ENCODE results near the gene FRYL. TPM values are rescaled to one million over a fixed set of nuclear protein-coding genes. Genes with fewer than 3 reads are reported as not detected.

The FRYL gene
- total RNA-seq, 1 experiment from 2014 or later = 43.1 TPM

DNA sequence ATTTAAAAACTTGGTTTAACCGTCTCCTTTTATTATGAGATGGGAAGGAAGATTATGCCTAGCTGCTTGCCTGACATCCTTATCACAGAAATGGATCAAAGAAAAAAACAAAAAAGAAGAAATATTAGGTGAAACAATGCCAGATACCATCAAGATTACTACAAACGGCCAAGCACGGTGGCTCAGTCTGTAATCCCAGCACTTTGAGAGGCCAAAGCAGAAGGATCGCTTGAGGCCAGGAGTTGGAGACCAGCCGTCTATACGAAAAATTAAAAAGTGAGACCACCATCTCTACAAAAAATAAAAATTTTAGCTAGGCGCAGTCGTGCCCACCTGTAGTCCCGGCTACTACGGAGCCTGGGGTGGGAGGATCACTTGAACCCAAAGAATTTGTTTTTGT, 2.3 kb downstream of the FRYL start:
- Histone ChIP-seq H3K27me3 (replicated peaks; ENCODE audit: insufficient read depth, low read depth, low read length, poor library complexity) (no peaks in the 10 kb centered on the region), H3K36me3 (ENCODE audit: insufficient read depth, low read length, poor library complexity, severe bottlenecking) (no peaks in the 10 kb centered on the region), H3K4me3 (ENCODE audit: low read depth, low read length, poor library complexity, severe bottlenecking) (peak overlapping the region; percentile 96), H3K4me1 (ENCODE audit: insufficient read depth, low read length, poor library complexity, severe bottlenecking) (peaks cover 27% of the 10 kb centered on the region), H3K27ac (ENCODE audit: low read depth, low read length, poor library complexity, severe bottlenecking) (no peak overlapping the region), H3K9me3 (ENCODE audit: low read depth, low read length, poor library complexity, severe bottlenecking) (no peaks in the 10 kb centered on the region)
- no peak for DNase-seq (ENCODE audit: low spot score)
- BruUV-seq (replicated peaks) = no TSS peak
- POLR2A ChIA-PET (ENCODE audit: low non-redundant PET) = no interaction called here
- CTCF ChIA-PET = no interaction called here
- TF ChIP-seq, protein P1, sequence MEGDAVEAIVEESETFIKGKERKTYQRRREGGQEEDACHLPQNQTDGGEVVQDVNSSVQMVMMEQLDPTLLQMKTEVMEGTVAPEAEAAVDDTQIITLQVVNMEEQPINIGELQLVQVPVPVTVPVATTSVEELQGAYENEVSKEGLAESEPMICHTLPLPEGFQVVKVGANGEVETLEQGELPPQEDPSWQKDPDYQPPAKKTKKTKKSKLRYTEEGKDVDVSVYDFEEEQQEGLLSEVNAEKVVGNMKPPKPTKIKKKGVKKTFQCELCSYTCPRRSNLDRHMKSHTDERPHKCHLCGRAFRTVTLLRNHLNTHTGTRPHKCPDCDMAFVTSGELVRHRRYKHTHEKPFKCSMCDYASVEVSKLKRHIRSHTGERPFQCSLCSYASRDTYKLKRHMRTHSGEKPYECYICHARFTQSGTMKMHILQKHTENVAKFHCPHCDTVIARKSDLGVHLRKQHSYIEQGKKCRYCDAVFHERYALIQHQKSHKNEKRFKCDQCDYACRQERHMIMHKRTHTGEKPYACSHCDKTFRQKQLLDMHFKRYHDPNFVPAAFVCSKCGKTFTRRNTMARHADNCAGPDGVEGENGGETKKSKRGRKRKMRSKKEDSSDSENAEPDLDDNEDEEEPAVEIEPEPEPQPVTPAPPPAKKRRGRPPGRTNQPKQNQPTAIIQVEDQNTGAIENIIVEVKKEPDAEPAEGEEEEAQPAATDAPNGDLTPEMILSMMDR (conservative IDR thresholded peaks at IDR 0.05; ENCODE audit: low read depth, low read length) = no peak
- no peak for TF ChIP-seq EZH2 (IDR thresholded peaks at IDR 0.05; ENCODE audit: borderline replicate concordance, low read depth, low read length, poor library complexity, severe bottlenecking)
- intact Hi-C loops (cut with micrococcal nuclease; ENCODE audit: unreplicated experiment) = loop anchor here (2.0 to 10.0 kb wide), 2 partner anchors 183 to 185 kb away; no protein-coding TSS in a partner anchor

- BruUV-seq (replicated peaks) = no TSS peak
- DNase-seq (ENCODE audit: low spot score) = no peak
- H3K4me3 ChIP-seq (ENCODE audit: low read depth, low read length, poor library complexity, severe bottlenecking) = no peak overlapping the region
- no peak for TF ChIP-seq EZH2 (IDR thresholded peaks at IDR 0.05; ENCODE audit: borderline replicate concordance, low read depth, low read length, poor library complexity, severe bottlenecking)
- TF ChIP-seq, protein P1 (conservative IDR thresholded peaks at IDR 0.05; ENCODE audit: low read depth, low read length) = no peak
- no peaks in the 10 kb centered on the region for H3K36me3 ChIP-seq (ENCODE audit: insufficient read depth, low read length, poor library complexity, severe bottlenecking)
- H3K27me3 ChIP-seq (replicated peaks; ENCODE audit: insufficient read depth, low read depth, low read length, poor library complexity) = no peaks in the 10 kb centered on the region
- H3K4me1 ChIP-seq (ENCODE audit: insufficient read depth, low read length, poor library complexity, severe bottlenecking) = peaks cover 27% of the 10 kb centered on the region
- H3K27ac ChIP-seq (ENCODE audit: low read depth, low read length, poor library complexity, severe bottlenecking) = no peak overlapping the region
- intact Hi-C loops (cut with micrococcal nuclease; ENCODE audit: unreplicated experiment) = loop anchor here (10.0 kb wide), 1 partner anchor 180 kb away; no protein-coding TSS in a partner anchor
- H3K9me3 ChIP-seq (ENCODE audit: low read depth, low read length, poor library complexity, severe bottlenecking) = no peaks in the 10 kb centered on the region
- POLR2A ChIA-PET (ENCODE audit: low non-redundant PET) = no interaction called here
- CTCF ChIA-PET = interaction anchor here (0.6 kb wide), 1 partner anchor 28 kb away, joined by 3 read pairs; no protein-coding TSS in a partner anchor
These were observed 5.0 kb downstream of the FRYL start for GRCh38 chr4:48774760-48775710.

DNA sequence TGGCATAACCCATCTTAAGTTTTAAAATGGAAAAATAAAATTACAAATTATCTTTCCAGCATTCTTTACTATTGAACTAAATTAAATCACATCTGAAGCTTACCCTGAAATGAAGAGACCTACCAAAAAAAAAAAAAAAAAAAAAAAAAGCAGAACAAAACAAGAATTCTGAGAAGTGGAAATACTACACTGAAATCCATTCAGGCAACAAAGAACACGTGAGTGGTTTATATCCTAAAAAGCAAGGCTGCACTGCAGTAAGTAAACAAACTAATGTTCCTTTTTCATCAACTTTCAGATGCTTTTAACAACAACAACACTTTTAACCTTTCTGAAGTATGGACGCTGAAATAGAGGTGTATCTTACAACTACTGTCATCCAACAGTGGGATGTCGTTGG, 7.5 kb downstream of the FRYL start:
- Histone ChIP-seq H3K9me3 (ENCODE audit: low read depth, low read length, poor library complexity, severe bottlenecking) (no peaks in the 10 kb centered on the region), H3K4me1 (ENCODE audit: insufficient read depth, low read length, poor library complexity, severe bottlenecking) (peaks cover 24% of the 10 kb centered on the region), H3K4me3 (ENCODE audit: low read depth, low read length, poor library complexity, severe bottlenecking) (no peak overlapping the region), H3K36me3 (ENCODE audit: insufficient read depth, low read length, poor library complexity, severe bottlenecking) (no peaks in the 10 kb centered on the region), H3K27me3 (replicated peaks; ENCODE audit: insufficient read depth, low read depth, low read length, poor library complexity) (no peaks in the 10 kb centered on the region), H3K27ac (ENCODE audit: low read depth, low read length, poor library complexity, severe bottlenecking) (no peak overlapping the region)
- CTCF ChIA-PET = no interaction called here
- intact Hi-C loops (cut with micrococcal nuclease; ENCODE audit: unreplicated experiment) = loop anchor here (10.0 kb wide), 1 partner anchor 178 kb away; no protein-coding TSS in a partner anchor
- no TSS peak for BruUV-seq (replicated peaks)
- DNase-seq (ENCODE audit: low spot score) = no peak
- no peak for TF ChIP-seq EZH2 (IDR thresholded peaks at IDR 0.05; ENCODE audit: borderline replicate concordance, low read depth, low read length, poor library complexity, severe bottlenecking)
- POLR2A ChIA-PET (ENCODE audit: low non-redundant PET) = no interaction called here

Measured in A673 (cell line).